Ovary (tissue), 10 donors: ENCODE data around the gene BTC. TPM values are rescaled to one million over a fixed set of nuclear protein-coding genes. Genes with fewer than 3 reads are reported as not detected.
A peak's percentile ranks its signal among the peaks of the same experiment; 100 is the strongest.

Experiments used
- DNase-seq, 5 donors: peaks; one replicate each; pipeline ENCODE4 v3.0.0-alpha.2; 2019 to 2020
- H3K27ac ChIP-seq, 2 donors: fragments of 200-600 bp; one replicate each; pipeline versions ENCODE4 v1.5.1 to v1.8.0; 2019 to 2022
- H3K27me3 ChIP-seq: fragments of 200-600 bp; one replicate; pipeline ENCODE4 v1.8.0; 2022
- H3K36me3 ChIP-seq: fragments of 200-600 bp; sonication (generic); one replicate; pipeline ENCODE4 v1.5.1; 2019
- H3K4me1 ChIP-seq: one replicate; pipeline ENCODE4 v1.8.1; 2013; ENCODE audit warnings: mild to moderate bottlenecking, moderate library complexity; ENCODE audit not compliant: insufficient read depth
- H3K4me3 ChIP-seq: fragments of 200-600 bp; sonication (generic); one replicate; pipeline ENCODE4 v1.5.1; 2017
- H3K9me3 ChIP-seq, 2 donors: fragments of 200-600 bp in 1 of 2; sonication (generic) in 1 of 2; one replicate each; pipeline versions ENCODE4 v1.5.1 to v1.8.1; 2013 to 2019; ENCODE audit warnings: mild to moderate bottlenecking in 1 of 2, moderate library complexity in 1 of 2
- EP300 ChIP-seq: sonication (generic); formaldehyde crosslinking; IDR thresholded peaks from one replicate; pipeline ENCODE4 v1.6.1; 2017; ENCODE audit warnings: antibody characterized with exemption
- POLR2A ChIP-seq: fragments of 450-650 bp; IDR thresholded peaks from one replicate; pipeline ENCODE4 v1.6.1; 2017; ENCODE audit warnings: antibody characterized with exemption, mild to moderate bottlenecking, moderate library complexity
- WGBS, 3 donors: extraction: QIAGEN DNeasy Blood & Tissue Kit in 1 of 3; methylation state at CpG; one replicate each; pipeline versions ENCODE4 v1.1.5 to v1.1.7; 2013 to 2017; 5-methylcytosine and 5-hydroxymethylcytosine counted together
- intact Hi-C, 4 donors: fragments of 100-400 bp; cut with DNase I; formaldehyde crosslinking; loops; one replicate each; pipeline versions ENCODE4 v1.11.0 to v1.15.1; 2022 to 2023
- long read RNA-seq, 3 donors: library from polyadenylated mRNA in 2 of 3; unstranded in 2 of 3; transcript quantifications; one replicate each; pipeline ENCODE4 v2.0.0 and lab custom pipeline, GENCODE V29; 2021 to 2026
- polyA plus RNA-seq, 2 donors: library from polyadenylated mRNA; stranded (reverse); fragments of 200-250 nt in 1 of 2; fragments of 350-450 nt in 1 of 2; fragmentation: Illumina TruSeq in 1 of 2; extraction: RNeasy Lipid Tissue Mini Kit (QIAGEN cat#74804) in 1 of 2; gene quantifications; one replicate each; pipeline ENCODE4 v1.2.3, GENCODE V29; 2013 to 2014
- total RNA-seq, 7 donors: library from RNA; depleted of rRNA in 2 of 7; stranded (reverse); fragments of >200 nt in 2 of 7; fragmentation: NEBNext Ultra II Directional in 3 of 7; extraction: Animal tissue kit (Norgen Biotek cat#: 25700) in 3 of 7; gene quantifications; one replicate each; pipeline versions ENCODE4 v1.1.0 to v1.2.4, GENCODE V29; 2016 to 2023
- TF ChIP-seq, protein P1 (sequence below), 3 donors: fragments of 450-650 bp in 2 of 3; fragments of 200-600 bp in 1 of 3; IDR thresholded peaks; one replicate each; pipeline versions ENCODE4 v1.5.1 to v1.8.0; 2016 to 2022; ENCODE audit warnings: antibody characterized with exemption in 3 of 3, mild to moderate bottlenecking in 1 of 3
- donor health status: DM: no; HTN: no; CAD: no; lungs with moderate emphysema.
- donor health status: DM: no; HTN: no; CAD: no.
- donor health status: Bipolar disorder and iron deficiency.
- donor health status: DM: yes; HTN: yes; CAD: no.
- donor health status: DM: no; HTN: no; CAD: no.
- donor health status: DM: yes; HTN: yes; CAD: no.

BTC gene, protein sequence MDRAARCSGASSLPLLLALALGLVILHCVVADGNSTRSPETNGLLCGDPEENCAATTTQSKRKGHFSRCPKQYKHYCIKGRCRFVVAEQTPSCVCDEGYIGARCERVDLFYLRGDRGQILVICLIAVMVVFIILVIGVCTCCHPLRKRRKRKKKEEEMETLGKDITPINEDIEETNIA
- total RNA-seq (1 to 10 TPM in 3 of 7 donors, under 1 TPM in 4; 0.24 to 6.0 (median 0.97) TPM), polyA plus RNA-seq (10 to 100 TPM in 1 of 2 donors, under 1 TPM in 1; 0.75 to 30.0 TPM)
- long read RNA-seq, donor 1: 0 reads
- long read RNA-seq, donor 2: 0 reads
- long read RNA-seq, donor 3, partial matches to known transcripts: 1 of 4 reads
- long read RNA-seq, donor 3, other reads (novel, unspliced or antisense): 0 of 4 reads

DNA sequence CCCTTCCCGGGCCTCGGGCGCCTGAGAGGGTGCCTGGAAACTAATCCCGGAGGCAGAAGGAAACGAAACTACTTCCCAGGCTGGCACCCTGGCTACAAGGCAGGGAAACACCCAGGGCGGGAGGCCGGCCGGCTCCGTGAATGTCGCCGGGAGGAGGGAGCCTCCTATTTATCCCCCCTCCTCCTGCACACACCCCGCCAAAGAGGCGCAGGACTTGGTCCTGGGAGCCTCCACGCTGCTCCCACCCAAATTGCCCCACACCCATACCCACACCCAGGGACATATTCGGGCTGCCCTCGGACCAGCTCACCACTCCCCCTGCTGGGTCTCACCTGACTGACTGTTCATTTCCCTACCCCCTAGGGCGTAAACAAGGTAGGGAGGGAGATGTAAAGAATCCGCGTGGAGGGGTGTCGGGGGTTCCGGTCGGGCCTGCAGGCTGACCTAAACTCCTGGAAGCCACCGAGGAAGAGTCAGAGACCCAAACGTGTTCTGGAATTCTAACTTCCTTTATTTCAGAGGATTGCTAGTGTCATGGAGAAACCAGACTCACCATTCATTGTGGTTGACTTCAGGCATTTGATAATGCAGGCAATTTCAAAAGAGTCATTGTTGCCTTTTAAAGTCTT, at the start of gene BTC:
BTC (minus strand) TSS at position 142 of the 629 bp plus-strand sequence. CDS start 198 bp downstream, outside the sequence.
- Histone ChIP-seq H3K36me3 (no peaks in the 10 kb centered on the region), H3K27me3 (no peaks in the 10 kb centered on the region), H3K9me3 (no peaks in the 10 kb centered on the region), H3K4me3 (peak within 1 kb of the TSS; percentile 58), H3K4me1 (peaks cover 3% of the 10 kb centered on the region), H3K27ac (no peak within 1 kb of the TSS)
- 3 to 7% (median 4%) methylated on average over 22 to 24 of the region's 24 CpGs for WGBS, 3 donors
- no peak for TF ChIP-seq EP300
- TF ChIP-seq POLR2A: no peak
- TF ChIP-seq, protein P1, sequence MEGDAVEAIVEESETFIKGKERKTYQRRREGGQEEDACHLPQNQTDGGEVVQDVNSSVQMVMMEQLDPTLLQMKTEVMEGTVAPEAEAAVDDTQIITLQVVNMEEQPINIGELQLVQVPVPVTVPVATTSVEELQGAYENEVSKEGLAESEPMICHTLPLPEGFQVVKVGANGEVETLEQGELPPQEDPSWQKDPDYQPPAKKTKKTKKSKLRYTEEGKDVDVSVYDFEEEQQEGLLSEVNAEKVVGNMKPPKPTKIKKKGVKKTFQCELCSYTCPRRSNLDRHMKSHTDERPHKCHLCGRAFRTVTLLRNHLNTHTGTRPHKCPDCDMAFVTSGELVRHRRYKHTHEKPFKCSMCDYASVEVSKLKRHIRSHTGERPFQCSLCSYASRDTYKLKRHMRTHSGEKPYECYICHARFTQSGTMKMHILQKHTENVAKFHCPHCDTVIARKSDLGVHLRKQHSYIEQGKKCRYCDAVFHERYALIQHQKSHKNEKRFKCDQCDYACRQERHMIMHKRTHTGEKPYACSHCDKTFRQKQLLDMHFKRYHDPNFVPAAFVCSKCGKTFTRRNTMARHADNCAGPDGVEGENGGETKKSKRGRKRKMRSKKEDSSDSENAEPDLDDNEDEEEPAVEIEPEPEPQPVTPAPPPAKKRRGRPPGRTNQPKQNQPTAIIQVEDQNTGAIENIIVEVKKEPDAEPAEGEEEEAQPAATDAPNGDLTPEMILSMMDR (IDR thresholded peaks at IDR 0.05): no peak
- intact Hi-C loops: no loop called here
- DNase-seq: peak in 2 of 5 donors; percentile 21 to 39

DNA sequence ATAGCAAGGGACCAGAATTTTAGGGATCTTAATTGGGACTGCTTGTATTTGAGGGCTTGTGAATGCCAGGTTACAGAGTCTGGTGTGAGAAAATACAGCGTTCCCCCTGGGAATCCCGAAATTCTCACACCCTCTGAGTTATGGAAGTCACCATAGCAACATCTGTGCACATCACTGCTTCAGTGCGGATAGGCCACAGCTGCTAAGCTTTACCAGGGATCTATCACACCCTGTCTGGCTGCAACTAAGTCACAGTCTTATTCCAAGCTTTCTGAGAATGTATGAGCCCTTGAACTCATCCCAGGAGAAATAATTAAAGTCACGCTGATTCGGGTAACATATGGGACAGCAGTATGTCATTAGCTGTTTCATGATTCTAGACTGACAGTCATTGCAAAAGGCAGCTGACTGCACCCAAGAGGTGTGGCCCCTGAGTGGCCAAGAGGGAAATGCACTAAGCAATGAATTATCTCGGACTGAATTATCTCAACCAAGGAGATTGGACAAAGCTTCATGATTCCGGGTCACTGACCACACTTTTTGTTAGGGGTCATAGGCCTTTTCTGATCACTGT, 46.7 kb upstream of the BTC start:
- H3K27ac ChIP-seq: no peak overlapping the region
- H3K27me3 ChIP-seq: no peaks in the 10 kb centered on the region
- no peaks in the 10 kb centered on the region for H3K36me3 ChIP-seq
- H3K4me1 ChIP-seq: no peaks in the 10 kb centered on the region
- H3K9me3 ChIP-seq: no peaks in the 10 kb centered on the region
- TF ChIP-seq POLR2A (no peak), EP300 (no peak)
- TF ChIP-seq, protein P1 (IDR thresholded peaks at IDR 0.05): no peak
- 66 to 77% (median 69%) methylated on average over 7 of the region's 7 CpGs for WGBS, 3 donors
- H3K4me3 ChIP-seq: no peak overlapping the region
- intact Hi-C loops: no loop called here
- no peak for DNase-seq

DNA sequence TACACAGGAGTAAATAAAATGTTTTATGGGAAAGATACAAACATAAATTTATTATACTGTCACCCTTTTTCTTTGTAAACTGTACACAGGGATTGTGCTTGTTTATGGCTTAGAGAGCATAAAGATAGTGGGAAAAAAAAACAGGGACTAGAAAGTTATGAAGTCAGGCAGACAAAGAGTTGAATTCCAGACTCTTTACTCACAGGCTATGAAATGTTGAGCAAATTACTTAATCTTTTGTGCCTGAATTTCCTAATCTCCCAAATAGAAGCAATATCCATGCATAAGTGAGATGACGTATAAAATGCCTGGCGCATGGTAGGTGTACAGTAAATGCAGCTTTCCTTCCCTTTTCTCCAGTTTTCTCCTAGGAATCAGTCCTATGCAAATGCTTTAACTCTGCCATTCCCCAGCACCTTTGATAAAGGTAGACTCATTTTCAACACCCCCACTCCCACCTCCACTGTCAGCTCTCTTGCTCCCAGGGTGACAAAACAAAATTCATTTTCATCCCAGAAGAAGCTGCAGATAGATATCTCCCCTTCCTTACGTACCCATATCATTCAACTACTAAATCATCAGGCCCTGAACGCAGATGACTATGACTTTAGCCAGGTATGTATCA, 44.5 kb upstream of the BTC start:
- no peak for TF ChIP-seq POLR2A
- TF ChIP-seq, protein P1 (IDR thresholded peaks at IDR 0.05): no peak
- no peak for TF ChIP-seq EP300
- no peak for DNase-seq
- H3K27me3 ChIP-seq: no peaks in the 10 kb centered on the region
- WGBS, 3 donors: 70 to 77% (median 71%) methylated on average over 4 of the region's 4 CpGs
- no peak overlapping the region for H3K4me3 ChIP-seq
- no peak overlapping the region for H3K27ac ChIP-seq
- H3K4me1 ChIP-seq: no peaks in the 10 kb centered on the region
- intact Hi-C loops: no loop called here
- H3K9me3 ChIP-seq: no peaks in the 10 kb centered on the region
- no peaks in the 10 kb centered on the region for H3K36me3 ChIP-seq

DNA sequence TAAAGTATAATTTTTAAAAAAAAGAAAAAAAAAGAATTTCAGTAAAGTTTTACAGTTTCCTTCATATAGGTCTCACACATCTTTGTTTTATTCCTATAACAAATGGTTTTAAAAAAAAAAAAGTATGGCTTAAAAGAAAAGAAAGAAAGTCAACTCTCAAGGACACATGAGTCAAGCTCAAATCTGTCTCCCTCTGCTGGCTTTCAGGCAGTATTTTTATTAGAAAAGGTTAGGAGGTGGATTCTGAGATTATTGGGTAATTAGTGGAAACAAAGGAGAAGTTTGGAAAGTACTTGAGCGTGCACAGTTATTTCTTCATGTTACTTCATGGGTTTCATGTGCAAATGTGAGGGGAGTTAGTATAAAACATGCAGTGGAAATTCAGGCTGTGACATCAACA, 36.6 kb upstream of the BTC start:
- Histone ChIP-seq H3K9me3 (no peaks in the 10 kb centered on the region), H3K4me1 (no peaks in the 10 kb centered on the region), H3K4me3 (no peak overlapping the region), H3K36me3 (no peaks in the 10 kb centered on the region), H3K27me3 (no peaks in the 10 kb centered on the region), H3K27ac (no peak overlapping the region)
- intact Hi-C loops: no loop called here
- 84 to 93% (median 90%) methylated on average over 1 of the region's 1 CpG for WGBS, 3 donors
- TF ChIP-seq, protein P1 (IDR thresholded peaks at IDR 0.05): no peak
- TF ChIP-seq POLR2A (no peak), EP300 (no peak)
- DNase-seq: no peak
